Natural killer cell (primary cell): ENCODE results near the gene FBXL7. TPM values are rescaled to one million over a fixed set of nuclear protein-coding genes. Genes with fewer than 3 reads are reported as not detected.

Experiments used
- ATAC-seq, 3 donors: fragments of 150-1000 bp in 2 of 3; fragments of 200-7000 bp in 1 of 3; cut with Tn5 transposase; 1 replicate in 1 of 3; 2 replicates in 2 of 3; pipeline ENCODE4 v1.10.0; 2021; ENCODE audit warnings: mild to moderate bottlenecking in 2 of 3, moderate library complexity in 2 of 3
- DNase-seq, 2 donors: peaks; one replicate each; pipeline versions ENCODE4 v3.0.0 to v3.0.0-alpha.2; 2013 to 2021; ENCODE audit warnings: mixed read lengths in 1 of 2
- H3K27ac ChIP-seq: one replicate; pipeline ENCODE4 v1.5.1; 2013; ENCODE audit warnings: mild to moderate bottlenecking, low read length
- H3K27me3 ChIP-seq: one replicate; pipeline ENCODE4 v1.6.1; 2013; ENCODE audit warnings: low read length; ENCODE audit not compliant: control insufficient read depth, insufficient read depth
- H3K36me3 ChIP-seq: one replicate; pipeline ENCODE4 v1.6.1; 2013; ENCODE audit warnings: low read length; ENCODE audit not compliant: control insufficient read depth, insufficient read depth
- H3K4me1 ChIP-seq: one replicate; pipeline ENCODE4 v1.6.1; 2013; ENCODE audit warnings: low read length; ENCODE audit not compliant: control insufficient read depth, insufficient read depth
- H3K4me3 ChIP-seq: one replicate; pipeline ENCODE4 v1.5.1; 2013; ENCODE audit warnings: low read length
- H3K9me3 ChIP-seq: one replicate; pipeline ENCODE4 v1.6.1; 2013; ENCODE audit warnings: low read length; ENCODE audit not compliant: control insufficient read depth, insufficient read depth
- H3K27ac Mint-ChIP-seq, 2 donors: one replicate each; pipeline ENCODE4 v1.8.0; 2022; ENCODE audit warnings: mild to moderate bottlenecking in 2 of 2, mixed read lengths in 2 of 2, moderate library complexity in 1 of 2
- H3K27me3 Mint-ChIP-seq, 2 donors: one replicate each; pipeline ENCODE4 v1.8.0; 2022; ENCODE audit warnings: low read depth in 2 of 2, mixed read lengths in 2 of 2
- H3K36me3 Mint-ChIP-seq: one replicate; pipeline ENCODE4 v1.8.0; 2022; ENCODE audit warnings: mixed read lengths
- H3K4me1 Mint-ChIP-seq, 2 donors: one replicate each; pipeline ENCODE4 v1.8.0; 2022; ENCODE audit warnings: mixed read lengths in 2 of 2
- H3K4me3 Mint-ChIP-seq: one replicate; pipeline ENCODE4 v1.8.0; 2022; ENCODE audit warnings: mild to moderate bottlenecking, moderate library complexity, mixed read lengths
- H3K9me3 Mint-ChIP-seq, 2 donors: one replicate each; pipeline ENCODE4 v1.8.0; 2022; ENCODE audit warnings: mixed read lengths in 2 of 2
- CTCF ChIP-seq: fragments of 200-600 bp; IDR thresholded peaks from one replicate; pipeline ENCODE4 v1.8.0; 2022; ENCODE audit warnings: antibody characterized with exemption
- WGBS: methylation state at CpG from one replicate; pipeline ENCODE4 v1.1.7; 2013; ENCODE audit warnings: missing lambda C conversion rate; ENCODE audit not compliant: insufficient coverage; 5-methylcytosine and 5-hydroxymethylcytosine counted together
- intact Hi-C: fragments of 100-400 bp; cut with micrococcal nuclease; formaldehyde crosslinking; loops from one replicate; pipeline ENCODE4 v1.14.2; 2022
- total RNA-seq, 4 donors: library from RNA; stranded (reverse); fragments of 120-200 nt in 1 of 4; gene quantifications; one replicate each; pipeline versions ENCODE4 v1.2.3 to v1.2.4, GENCODE V29; 2013 to 2022

FBXL7 gene
- total RNA-seq, 3 donors from 2014 or later (not counting 1 experiment from before 2014, with no cell fraction given), result not detected

DNA sequence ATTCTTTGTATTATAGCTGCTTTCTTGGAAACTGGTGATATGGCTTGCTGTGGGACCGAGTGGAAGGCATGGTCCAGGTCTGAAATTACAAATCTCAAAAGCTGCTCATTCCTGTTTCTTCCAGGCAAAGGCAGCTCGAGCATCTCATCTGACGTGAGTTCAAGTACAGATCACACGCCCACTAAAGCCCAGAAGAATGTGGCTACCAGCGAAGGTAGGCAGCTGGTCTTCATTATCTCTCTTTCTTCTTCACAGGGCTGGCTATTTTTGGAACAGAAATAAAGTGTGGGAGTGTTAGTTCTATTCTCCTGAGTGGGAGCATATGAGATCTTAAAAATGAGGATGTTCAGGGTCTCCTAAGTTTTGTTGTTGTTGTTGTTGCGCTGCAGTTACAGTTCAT is 115.9 kb downstream of the FBXL7 start:
- H3K4me3 ChIP-seq, result no peak overlapping the region

GRCh38 chr5:15618938-15619337 is 119.0 kb downstream of the FBXL7 start:
- DNase-seq (no peak), ATAC-seq (no peak)
- H3K4me3 Mint-ChIP-seq, result no peak overlapping the region
- no peaks in the 10 kb centered on the region for H3K4me1 Mint-ChIP-seq
- TF ChIP-seq CTCF, result no peak
- H3K9me3 Mint-ChIP-seq, result peaks cover 4 to 6% of the 10 kb centered on the region in 2 donors
- no peaks in the 10 kb centered on the region for H3K27me3 Mint-ChIP-seq
- H3K9me3 ChIP-seq, result peaks cover 7% of the 10 kb centered on the region
- no peaks in the 10 kb centered on the region for H3K4me1 ChIP-seq
- no peaks in the 10 kb centered on the region for H3K36me3 Mint-ChIP-seq
- no peak overlapping the region for H3K27ac ChIP-seq
- H3K27ac Mint-ChIP-seq, result no peak overlapping the region
- no peaks in the 10 kb centered on the region for H3K36me3 ChIP-seq
- intact Hi-C loops, result no loop called here
- no peak overlapping the region for H3K4me3 ChIP-seq
- no peaks in the 10 kb centered on the region for H3K27me3 ChIP-seq
- WGBS, result 97% methylated on average over 8 of the region's 10 CpGs

More for the DNA sequence above, 115.9 kb downstream of the FBXL7 start:
- Histone ChIP-seq H3K36me3 (no peaks in the 10 kb centered on the region), H3K27ac (no peak overlapping the region), H3K9me3 (peaks cover 5% of the 10 kb centered on the region), H3K4me1 (no peaks in the 10 kb centered on the region), H3K27me3 (no peaks in the 10 kb centered on the region)
- DNase-seq, result no peak
- Mint-ChIP-seq H3K9me3 (peaks cover 7 to 10% of the 10 kb centered on the region in 2 donors), H3K27me3 (no peaks in the 10 kb centered on the region), H3K4me1 (no peaks in the 10 kb centered on the region), H3K4me3 (no peak overlapping the region), H3K36me3 (peaks cover 4% of the 10 kb centered on the region), H3K27ac (no peak overlapping the region)
- intact Hi-C loops, result no loop called here
- TF ChIP-seq CTCF, result no peak
- ATAC-seq, result no peak
- 81% methylated on average over 6 of the region's 6 CpGs for WGBS

- no peak for DNase-seq
Measured at GRCh38 chr5:15620501-15620900, 120.5 kb downstream of the FBXL7 start.

More at GRCh38 chr5:15620501-15620900, 120.5 kb downstream of the FBXL7 start:
- H3K9me3 ChIP-seq, result peaks cover 3% of the 10 kb centered on the region
- H3K36me3 ChIP-seq, result no peaks in the 10 kb centered on the region
- TF ChIP-seq CTCF, result no peak
- peaks cover 4 to 6% of the 10 kb centered on the region in 2 donors for H3K9me3 Mint-ChIP-seq
- H3K27ac ChIP-seq, result no peak overlapping the region
- H3K36me3 Mint-ChIP-seq, result no peaks in the 10 kb centered on the region
- H3K27me3 ChIP-seq, result no peaks in the 10 kb centered on the region
- intact Hi-C loops, result no loop called here
- no peak overlapping the region for H3K27ac Mint-ChIP-seq
- H3K4me1 ChIP-seq, result no peaks in the 10 kb centered on the region
- H3K4me1 Mint-ChIP-seq, result no peaks in the 10 kb centered on the region
- no peaks in the 10 kb centered on the region for H3K27me3 Mint-ChIP-seq
- no peak overlapping the region for H3K4me3 Mint-ChIP-seq
- no peak for ATAC-seq
- WGBS, result 85% methylated on average over 11 of the region's 11 CpGs
- no peak overlapping the region for H3K4me3 ChIP-seq
